ENCODE results near the gene KAZN. TPM values are rescaled to one million over a fixed set of nuclear protein-coding genes. Genes with fewer than 3 reads are reported as not detected.

The KAZN gene
- polyA plus RNA-seq, 1 donor (not counting 4 experiments of a cell fraction or from before 2014, with no cell fraction given) = 5.9 TPM

- no peak overlapping the region for H3K4me3 ChIP-seq (ENCODE audit: control insufficient read depth in 2 of 3, extremely low read depth in 1 of 3, insufficient read depth in 2 of 3, low read depth in 1 of 3, low read length in 3 of 3)
- H3K9ac ChIP-seq (ENCODE audit: control insufficient read depth, extremely low read depth, insufficient read depth, low read length) = no peak overlapping the region
- H3K36me3 ChIP-seq (ENCODE audit: control insufficient read depth in 2 of 2, extremely low read depth in 1 of 2, insufficient read depth in 2 of 2, low read length in 2 of 2) = no peaks in the 10 kb centered on the region
- H3K4me2 ChIP-seq (ENCODE audit: control insufficient read depth, extremely low read depth, insufficient read depth, low read depth, low read length) = no peak overlapping the region
- no peak for TF ChIP-seq CTCF (optimal IDR thresholded peaks at IDR 0.05 in 1 of 3, IDR thresholded peaks at IDR 0.05 in 1 of 3, conservative IDR thresholded peaks at IDR 0.05 in 1 of 3; ENCODE audit: extremely low read depth in 1 of 3, insufficient read depth in 2 of 3, low read length in 3 of 3)
- TF ChIP-seq EZH2 (IDR thresholded peaks at IDR 0.05; ENCODE audit: low read length) = no peak
- FAIRE-seq (no peak), DNase-seq (ENCODE audit: low read depth, low spot score) (no peak)
- no peaks in the 10 kb centered on the region for H3K79me2 ChIP-seq (ENCODE audit: control insufficient read depth, insufficient read depth, low read length)
- no peak overlapping the region for H2AFZ ChIP-seq (ENCODE audit: control insufficient read depth, low read length)
- dilution Hi-C loops (cut with MboI; ENCODE audit: extremely low pct_ligation_motif_present, low sequenced_read_pairs) = no loop called here
- H3K27me3 ChIP-seq (ENCODE audit: control insufficient read depth, extremely low read depth, insufficient read depth, low read length) = no peaks in the 10 kb centered on the region
- no peak overlapping the region for H3K27ac ChIP-seq (ENCODE audit: control insufficient read depth, insufficient read depth, low read length)
- no peaks in the 10 kb centered on the region for H4K20me1 ChIP-seq (ENCODE audit: control insufficient read depth, extremely low read depth, insufficient read depth, low read length)
- H3K9me3 ChIP-seq (ENCODE audit: control insufficient read depth, low read depth, low read length) = no peaks in the 10 kb centered on the region
- no peaks in the 10 kb centered on the region for H3K4me1 ChIP-seq (ENCODE audit: control insufficient read depth, extremely low read depth, insufficient read depth, low read length)
- H3K9me1 ChIP-seq (ENCODE audit: control insufficient read depth, extremely low read depth, insufficient read depth, low read length) = no peaks in the 10 kb centered on the region
These were observed 126.8 kb downstream of the KAZN start for GRCh38 chr1:14725238-14725637.

- TF ChIP-seq CTCF (optimal IDR thresholded peaks at IDR 0.05 in 1 of 3, IDR thresholded peaks at IDR 0.05 in 1 of 3, conservative IDR thresholded peaks at IDR 0.05 in 1 of 3; ENCODE audit: extremely low read depth in 1 of 3, insufficient read depth in 2 of 3, low read length in 3 of 3) = no peak
- Histone ChIP-seq H3K27ac (ENCODE audit: control insufficient read depth, insufficient read depth, low read length) (no peak overlapping the region), H4K20me1 (ENCODE audit: control insufficient read depth, extremely low read depth, insufficient read depth, low read length) (no peaks in the 10 kb centered on the region), H3K4me3 (ENCODE audit: control insufficient read depth in 2 of 3, extremely low read depth in 1 of 3, insufficient read depth in 2 of 3, low read depth in 1 of 3, low read length in 3 of 3) (no peak overlapping the region), H3K9me3 (ENCODE audit: control insufficient read depth, low read depth, low read length) (no peaks in the 10 kb centered on the region), H3K27me3 (ENCODE audit: control insufficient read depth, extremely low read depth, insufficient read depth, low read length) (no peaks in the 10 kb centered on the region), H2AFZ (ENCODE audit: control insufficient read depth, low read length) (no peak overlapping the region), H3K79me2 (ENCODE audit: control insufficient read depth, insufficient read depth, low read length) (no peaks in the 10 kb centered on the region), H3K36me3 (ENCODE audit: control insufficient read depth in 2 of 2, extremely low read depth in 1 of 2, insufficient read depth in 2 of 2, low read length in 2 of 2) (no peaks in the 10 kb centered on the region), H3K4me1 (ENCODE audit: control insufficient read depth, extremely low read depth, insufficient read depth, low read length) (no peaks in the 10 kb centered on the region), H3K9ac (ENCODE audit: control insufficient read depth, extremely low read depth, insufficient read depth, low read length) (no peak overlapping the region), H3K4me2 (ENCODE audit: control insufficient read depth, extremely low read depth, insufficient read depth, low read depth, low read length) (no peak overlapping the region), H3K9me1 (ENCODE audit: control insufficient read depth, extremely low read depth, insufficient read depth, low read length) (no peaks in the 10 kb centered on the region)
- dilution Hi-C loops (cut with MboI; ENCODE audit: extremely low pct_ligation_motif_present, low sequenced_read_pairs) = no loop called here
- FAIRE-seq (no peak), DNase-seq (ENCODE audit: low read depth, low spot score) (no peak)
These were observed 127.2 kb downstream of the KAZN start for GRCh38 chr1:14725695-14726094.
